ENCODE measurements around the gene CREB3. TPM values are rescaled to one million over a fixed set of nuclear protein-coding genes. Genes with fewer than 3 reads are reported as not detected.

The CREB3 gene
- total and polyA plus RNA-seq, 9 of the 15 experiments (the other 6 are each of a cell fraction or from before 2014, with no cell fraction given) = 5.7 to 18.3 (median 14.9) TPM

DNA sequence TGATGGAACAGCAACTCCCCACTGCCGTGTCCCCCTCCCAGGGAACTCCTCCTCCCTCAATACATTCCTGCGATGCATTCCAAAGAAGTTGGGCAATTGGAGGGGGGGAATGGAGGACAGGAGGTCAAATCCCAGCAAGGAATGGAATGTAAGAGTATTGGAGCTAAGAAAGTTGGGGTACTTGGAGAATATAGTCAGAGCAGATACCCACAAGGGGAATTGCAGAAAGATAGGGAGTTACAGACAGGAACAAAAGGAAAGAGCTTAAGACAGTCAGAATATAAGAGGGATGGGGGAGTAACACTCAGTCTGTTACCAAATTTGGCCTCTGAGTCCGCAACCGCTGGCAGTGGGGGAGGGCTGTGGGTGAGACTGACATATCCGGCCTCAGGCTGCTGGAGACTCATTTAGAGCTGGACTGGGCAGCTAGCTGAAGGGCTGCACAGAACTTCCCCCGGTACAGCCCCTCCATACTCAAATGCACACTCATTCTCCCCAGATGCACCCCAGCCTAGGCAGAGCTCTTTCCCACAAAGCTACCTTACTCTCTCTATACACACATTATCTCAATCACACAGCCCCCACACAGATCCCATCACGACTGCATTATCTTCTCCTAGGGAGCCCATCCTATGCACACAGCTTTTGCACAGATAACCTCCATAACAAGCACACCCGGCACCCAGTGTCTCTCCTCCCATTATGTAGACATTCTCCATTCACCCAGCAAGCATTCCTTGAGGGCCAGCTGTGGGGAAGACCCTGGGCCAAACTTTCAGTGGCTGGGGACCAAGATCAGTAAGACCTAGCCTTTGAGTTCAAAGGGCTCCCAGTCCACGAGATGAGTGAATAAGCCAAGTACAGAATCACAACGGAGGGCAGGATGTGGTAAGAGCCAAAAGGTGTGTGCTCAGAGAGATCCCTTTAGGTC is 4.2 kb upstream of the CREB3 start (continued):
- TF ChIP-seq SREBF2 (CRISPR knock-in tag; IDR thresholded peaks at IDR 0.05) (no peak), NCOA4 (IDR thresholded peaks at IDR 0.05; ENCODE audit: partially characterized antibody) (peak; percentile 59), NBN (IDR thresholded peaks at IDR 0.05; ENCODE audit: low read depth) (peak; percentile 78), PHB (CRISPR knock-in tag; IDR thresholded peaks at IDR 0.05) (no peak), RUNX1 (IDR thresholded peaks at IDR 0.05; ENCODE audit: low read depth) (no peak), ZNF133 (CRISPR knock-in tag; IDR thresholded peaks at IDR 0.05) (no peak), ZNF561 (CRISPR knock-in tag; conservative IDR thresholded peaks at IDR 0.05) (no peak), ZNF140 (CRISPR knock-in tag; IDR thresholded peaks at IDR 0.05) (no peak), SMAD1 (IDR thresholded peaks at IDR 0.05; ENCODE audit: low read depth, low read length, partially characterized antibody) (no peak), HMGN3 (IDR thresholded peaks at IDR 0.05; ENCODE audit: borderline replicate concordance, extremely low read depth, insufficient read length, low read depth, low read length) (peak; percentile 65), MYC (IDR thresholded peaks at IDR 0.05; ENCODE audit: low read depth, low read length) (no peak), MYC (CRISPR knock-in tag; IDR thresholded peaks at IDR 0.05; ENCODE audit: borderline replicate concordance, low read depth) (no peak), KDM4B (IDR thresholded peaks at IDR 0.05; ENCODE audit: borderline replicate concordance in 2 of 2, low read depth in 1 of 2) (0 out of 4 replicates have a peak, but pooled peaks of 1 of the 2 experiments have one; percentile 52), MAFF (IDR thresholded peaks at IDR 0.05; ENCODE audit: low read length) (peak; percentile 54; the same call in 1 of the 2 replicates), POLR2AphosphoS5 (IDR thresholded peaks at IDR 0.05; ENCODE audit: control insufficient read depth, insufficient read depth, low read depth, low read length) (peak; percentile 81)
- TF ChIP-seq, protein P1, sequence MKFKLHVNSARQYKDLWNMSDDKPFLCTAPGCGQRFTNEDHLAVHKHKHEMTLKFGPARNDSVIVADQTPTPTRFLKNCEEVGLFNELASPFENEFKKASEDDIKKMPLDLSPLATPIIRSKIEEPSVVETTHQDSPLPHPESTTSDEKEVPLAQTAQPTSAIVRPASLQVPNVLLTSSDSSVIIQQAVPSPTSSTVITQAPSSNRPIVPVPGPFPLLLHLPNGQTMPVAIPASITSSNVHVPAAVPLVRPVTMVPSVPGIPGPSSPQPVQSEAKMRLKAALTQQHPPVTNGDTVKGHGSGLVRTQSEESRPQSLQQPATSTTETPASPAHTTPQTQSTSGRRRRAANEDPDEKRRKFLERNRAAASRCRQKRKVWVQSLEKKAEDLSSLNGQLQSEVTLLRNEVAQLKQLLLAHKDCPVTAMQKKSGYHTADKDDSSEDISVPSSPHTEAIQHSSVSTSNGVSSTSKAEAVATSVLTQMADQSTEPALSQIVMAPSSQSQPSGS (CRISPR knock-in tag; IDR thresholded peaks at IDR 0.05) = no peak
- TF ChIP-seq, protein P2, sequence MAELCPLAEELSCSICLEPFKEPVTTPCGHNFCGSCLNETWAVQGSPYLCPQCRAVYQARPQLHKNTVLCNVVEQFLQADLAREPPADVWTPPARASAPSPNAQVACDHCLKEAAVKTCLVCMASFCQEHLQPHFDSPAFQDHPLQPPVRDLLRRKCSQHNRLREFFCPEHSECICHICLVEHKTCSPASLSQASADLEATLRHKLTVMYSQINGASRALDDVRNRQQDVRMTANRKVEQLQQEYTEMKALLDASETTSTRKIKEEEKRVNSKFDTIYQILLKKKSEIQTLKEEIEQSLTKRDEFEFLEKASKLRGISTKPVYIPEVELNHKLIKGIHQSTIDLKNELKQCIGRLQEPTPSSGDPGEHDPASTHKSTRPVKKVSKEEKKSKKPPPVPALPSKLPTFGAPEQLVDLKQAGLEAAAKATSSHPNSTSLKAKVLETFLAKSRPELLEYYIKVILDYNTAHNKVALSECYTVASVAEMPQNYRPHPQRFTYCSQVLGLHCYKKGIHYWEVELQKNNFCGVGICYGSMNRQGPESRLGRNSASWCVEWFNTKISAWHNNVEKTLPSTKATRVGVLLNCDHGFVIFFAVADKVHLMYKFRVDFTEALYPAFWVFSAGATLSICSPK (IDR thresholded peaks at IDR 0.05; ENCODE audit: borderline replicate concordance) = no peak
- TF ChIP-seq, protein P3, sequence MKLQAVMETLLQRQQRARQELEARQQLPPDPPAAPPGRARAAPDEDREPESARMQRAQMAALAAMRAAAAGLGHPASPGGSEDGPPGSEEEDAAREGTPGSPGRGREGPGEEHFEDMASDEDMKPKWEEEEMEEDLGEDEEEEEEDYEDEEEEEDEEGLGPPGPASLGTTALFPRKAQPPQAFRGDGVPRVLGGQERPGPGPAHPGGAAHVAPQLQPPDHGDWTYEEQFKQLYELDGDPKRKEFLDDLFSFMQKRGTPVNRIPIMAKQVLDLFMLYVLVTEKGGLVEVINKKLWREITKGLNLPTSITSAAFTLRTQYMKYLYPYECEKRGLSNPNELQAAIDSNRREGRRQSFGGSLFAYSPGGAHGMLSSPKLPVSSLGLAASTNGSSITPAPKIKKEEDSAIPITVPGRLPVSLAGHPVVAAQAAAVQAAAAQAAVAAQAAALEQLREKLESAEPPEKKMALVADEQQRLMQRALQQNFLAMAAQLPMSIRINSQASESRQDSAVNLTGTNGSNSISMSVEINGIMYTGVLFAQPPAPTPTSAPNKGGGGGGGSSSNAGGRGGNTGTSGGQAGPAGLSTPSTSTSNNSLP (IDR thresholded peaks at IDR 0.05; ENCODE audit: borderline replicate concordance, low read depth, low read length) = peak; percentile 62; the same call in 1 of the 2 replicates
- TF ChIP-seq, protein P4, sequence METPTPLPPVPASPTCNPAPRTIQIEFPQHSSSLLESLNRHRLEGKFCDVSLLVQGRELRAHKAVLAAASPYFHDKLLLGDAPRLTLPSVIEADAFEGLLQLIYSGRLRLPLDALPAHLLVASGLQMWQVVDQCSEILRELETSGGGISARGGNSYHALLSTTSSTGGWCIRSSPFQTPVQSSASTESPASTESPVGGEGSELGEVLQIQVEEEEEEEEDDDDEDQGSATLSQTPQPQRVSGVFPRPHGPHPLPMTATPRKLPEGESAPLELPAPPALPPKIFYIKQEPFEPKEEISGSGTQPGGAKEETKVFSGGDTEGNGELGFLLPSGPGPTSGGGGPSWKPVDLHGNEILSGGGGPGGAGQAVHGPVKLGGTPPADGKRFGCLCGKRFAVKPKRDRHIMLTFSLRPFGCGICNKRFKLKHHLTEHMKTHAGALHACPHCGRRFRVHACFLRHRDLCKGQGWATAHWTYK (CRISPR knock-in tag; IDR thresholded peaks at IDR 0.05) = no peak
